ENCODE results near the gene ATAD5.
A peak's percentile ranks its signal among the peaks of the same experiment; 100 is the strongest.

Gene ATAD5

DNA sequence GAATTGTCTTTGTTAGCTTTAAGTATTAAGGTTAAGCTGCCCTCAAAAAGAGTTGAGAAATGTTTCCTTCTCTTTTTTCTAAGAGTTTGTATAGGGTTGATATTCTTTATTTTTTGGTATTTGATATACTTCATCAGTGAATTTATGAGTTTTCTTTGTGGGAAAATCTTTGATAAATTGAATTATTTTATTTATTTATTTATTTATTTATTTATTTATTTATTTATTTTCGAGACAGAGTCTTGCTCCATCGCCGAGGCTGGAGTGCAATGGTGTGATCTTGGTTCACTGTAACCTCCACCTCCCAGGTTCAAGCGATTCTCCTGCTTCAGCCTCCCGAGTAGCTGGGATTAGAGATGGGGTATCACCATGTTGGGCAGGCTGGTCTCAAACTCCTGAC is 54.4 kb downstream of the ATAD5 start (continued):
- no peak for TF ChIP-seq ZBTB20 (tag by site-specific recombination; IDR thresholded peaks at IDR 0.05)
- TF ChIP-seq, protein P1, sequence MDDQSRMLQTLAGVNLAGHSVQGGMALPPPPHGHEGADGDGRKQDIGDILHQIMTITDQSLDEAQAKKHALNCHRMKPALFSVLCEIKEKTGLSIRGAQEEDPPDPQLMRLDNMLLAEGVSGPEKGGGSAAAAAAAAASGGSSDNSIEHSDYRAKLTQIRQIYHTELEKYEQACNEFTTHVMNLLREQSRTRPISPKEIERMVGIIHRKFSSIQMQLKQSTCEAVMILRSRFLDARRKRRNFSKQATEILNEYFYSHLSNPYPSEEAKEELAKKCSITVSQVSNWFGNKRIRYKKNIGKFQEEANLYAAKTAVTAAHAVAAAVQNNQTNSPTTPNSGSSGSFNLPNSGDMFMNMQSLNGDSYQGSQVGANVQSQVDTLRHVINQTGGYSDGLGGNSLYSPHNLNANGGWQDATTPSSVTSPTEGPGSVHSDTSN (CRISPR knock-in tag; IDR thresholded peaks at IDR 0.05): no peak
- no peak for TF ChIP-seq ZNF214 (tag by site-specific recombination; IDR thresholded peaks at IDR 0.05; ENCODE audit: borderline replicate concordance)
- TF ChIP-seq ZNF354C (tag by site-specific recombination; IDR thresholded peaks at IDR 0.05; ENCODE audit: borderline replicate concordance, low read depth): no peak
- TF ChIP-seq SETDB1 (IDR thresholded peaks at IDR 0.05; ENCODE audit: insufficient read length, low read length): no peak
- TF ChIP-seq ZNF202 (tag by site-specific recombination; IDR thresholded peaks at IDR 0.05; ENCODE audit: borderline replicate concordance): no peak; the same call in 1 of the 2 replicates
- no peak for TF ChIP-seq KLF8 (tag by site-specific recombination; IDR thresholded peaks at IDR 0.05)
- TF ChIP-seq ZNF501 (tag by site-specific recombination; IDR thresholded peaks at IDR 0.05): no peak
- no peak for TF ChIP-seq ZNF514 (tag by site-specific recombination; IDR thresholded peaks at IDR 0.05)
- TF ChIP-seq ZFP3 (tag by site-specific recombination; IDR thresholded peaks at IDR 0.05; ENCODE audit: low read depth): no peak
- TF ChIP-seq ZNF596 (tag by site-specific recombination; IDR thresholded peaks at IDR 0.05): no peak
- TF ChIP-seq, protein P2, sequence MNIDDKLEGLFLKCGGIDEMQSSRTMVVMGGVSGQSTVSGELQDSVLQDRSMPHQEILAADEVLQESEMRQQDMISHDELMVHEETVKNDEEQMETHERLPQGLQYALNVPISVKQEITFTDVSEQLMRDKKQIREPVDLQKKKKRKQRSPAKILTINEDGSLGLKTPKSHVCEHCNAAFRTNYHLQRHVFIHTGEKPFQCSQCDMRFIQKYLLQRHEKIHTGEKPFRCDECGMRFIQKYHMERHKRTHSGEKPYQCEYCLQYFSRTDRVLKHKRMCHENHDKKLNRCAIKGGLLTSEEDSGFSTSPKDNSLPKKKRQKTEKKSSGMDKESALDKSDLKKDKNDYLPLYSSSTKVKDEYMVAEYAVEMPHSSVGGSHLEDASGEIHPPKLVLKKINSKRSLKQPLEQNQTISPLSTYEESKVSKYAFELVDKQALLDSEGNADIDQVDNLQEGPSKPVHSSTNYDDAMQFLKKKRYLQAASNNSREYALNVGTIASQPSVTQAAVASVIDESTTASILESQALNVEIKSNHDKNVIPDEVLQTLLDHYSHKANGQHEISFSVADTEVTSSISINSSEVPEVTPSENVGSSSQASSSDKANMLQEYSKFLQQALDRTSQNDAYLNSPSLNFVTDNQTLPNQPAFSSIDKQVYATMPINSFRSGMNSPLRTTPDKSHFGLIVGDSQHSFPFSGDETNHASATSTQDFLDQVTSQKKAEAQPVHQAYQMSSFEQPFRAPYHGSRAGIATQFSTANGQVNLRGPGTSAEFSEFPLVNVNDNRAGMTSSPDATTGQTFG (tag by site-specific recombination; IDR thresholded peaks at IDR 0.05; ENCODE audit: borderline replicate concordance): no peak
- TF ChIP-seq SP7 (tag by site-specific recombination; IDR thresholded peaks at IDR 0.05): no peak
- TF ChIP-seq ZNF473 (tag by site-specific recombination; IDR thresholded peaks at IDR 0.05): no peak
- no peak for TF ChIP-seq FEZF1 (tag by site-specific recombination; IDR thresholded peaks at IDR 0.05)
- no peak for TF ChIP-seq SCRT2 (tag by site-specific recombination; IDR thresholded peaks at IDR 0.05)
- peak; percentile 65 for TF ChIP-seq ZNF555 (tag by site-specific recombination; conservative IDR thresholded peaks at IDR 0.05)
- TF ChIP-seq KLF10 (tag by site-specific recombination; IDR thresholded peaks at IDR 0.05): no peak
- no peak for TF ChIP-seq ZNF16 (tag by site-specific recombination; IDR thresholded peaks at IDR 0.05; ENCODE audit: low read depth)
- no peak for TF ChIP-seq ZNF747 (tag by site-specific recombination; IDR thresholded peaks at IDR 0.05)
- TF ChIP-seq ZNF837 (tag by site-specific recombination; IDR thresholded peaks at IDR 0.05): no peak
- 0 out of 2 replicates have a peak, but pooled peaks have one; percentile 37 for TF ChIP-seq ZBTB8A (tag by site-specific recombination; IDR thresholded peaks at IDR 0.05)
- no peak for TF ChIP-seq ZNF37A (tag by site-specific recombination; IDR thresholded peaks at IDR 0.05)
- TF ChIP-seq ZNF404 (tag by site-specific recombination; IDR thresholded peaks at IDR 0.05): 0 out of 2 replicates have a peak, but pooled peaks have one; percentile 30
- no peak for TF ChIP-seq ZNF610 (tag by site-specific recombination; IDR thresholded peaks at IDR 0.05; ENCODE audit: borderline replicate concordance)
- no peak for TF ChIP-seq ZSCAN30 (tag by site-specific recombination; IDR thresholded peaks at IDR 0.05)
- no peak for TF ChIP-seq ZNF274 (IDR thresholded peaks at IDR 0.05; ENCODE audit: low read length)
- TF ChIP-seq ZNF274 (tag by site-specific recombination; IDR thresholded peaks at IDR 0.05; ENCODE audit: borderline replicate concordance): no peak
- TF ChIP-seq ZBTB1 (tag by site-specific recombination; IDR thresholded peaks at IDR 0.05): no peak
- TF ChIP-seq, protein P3, sequence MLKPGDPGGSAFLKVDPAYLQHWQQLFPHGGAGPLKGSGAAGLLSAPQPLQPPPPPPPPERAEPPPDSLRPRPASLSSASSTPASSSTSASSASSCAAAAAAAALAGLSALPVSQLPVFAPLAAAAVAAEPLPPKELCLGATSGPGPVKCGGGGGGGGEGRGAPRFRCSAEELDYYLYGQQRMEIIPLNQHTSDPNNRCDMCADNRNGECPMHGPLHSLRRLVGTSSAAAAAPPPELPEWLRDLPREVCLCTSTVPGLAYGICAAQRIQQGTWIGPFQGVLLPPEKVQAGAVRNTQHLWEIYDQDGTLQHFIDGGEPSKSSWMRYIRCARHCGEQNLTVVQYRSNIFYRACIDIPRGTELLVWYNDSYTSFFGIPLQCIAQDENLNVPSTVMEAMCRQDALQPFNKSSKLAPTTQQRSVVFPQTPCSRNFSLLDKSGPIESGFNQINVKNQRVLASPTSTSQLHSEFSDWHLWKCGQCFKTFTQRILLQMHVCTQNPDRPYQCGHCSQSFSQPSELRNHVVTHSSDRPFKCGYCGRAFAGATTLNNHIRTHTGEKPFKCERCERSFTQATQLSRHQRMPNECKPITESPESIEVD (tag by site-specific recombination; IDR thresholded peaks at IDR 0.05): no peak
- no peak for TF ChIP-seq ZNF530 (tag by site-specific recombination; IDR thresholded peaks at IDR 0.05; ENCODE audit: low read depth)
- TF ChIP-seq, protein P4, sequence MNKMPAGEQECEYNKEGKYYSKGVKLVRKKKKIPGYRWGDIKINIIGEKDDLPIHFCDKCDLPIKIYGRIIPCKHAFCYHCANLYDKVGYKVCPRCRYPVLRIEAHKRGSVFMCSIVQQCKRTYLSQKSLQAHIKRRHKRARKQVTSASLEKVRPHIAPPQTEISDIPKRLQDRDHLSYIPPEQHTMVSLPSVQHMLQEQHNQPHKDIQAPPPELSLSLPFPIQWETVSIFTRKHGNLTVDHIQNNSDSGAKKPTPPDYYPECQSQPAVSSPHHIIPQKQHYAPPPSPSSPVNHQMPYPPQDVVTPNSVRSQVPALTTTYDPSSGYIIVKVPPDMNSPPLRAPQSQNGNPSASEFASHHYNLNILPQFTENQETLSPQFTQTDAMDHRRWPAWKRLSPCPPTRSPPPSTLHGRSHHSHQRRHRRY (tag by site-specific recombination; IDR thresholded peaks at IDR 0.05): no peak
- TF ChIP-seq ZNF350 (tag by site-specific recombination; IDR thresholded peaks at IDR 0.05): no peak
- peak; percentile 36; the same call in 1 of the 2 replicates for TF ChIP-seq ZNF623 (tag by site-specific recombination; IDR thresholded peaks at IDR 0.05)
- TF ChIP-seq ZNF558 (tag by site-specific recombination; IDR thresholded peaks at IDR 0.05): 0 out of 2 replicates have a peak, but pooled peaks have one; percentile 16
- no peak for TF ChIP-seq MEIS1 (CRISPR knock-in tag; IDR thresholded peaks at IDR 0.05; ENCODE audit: borderline replicate concordance)
- no peak for TF ChIP-seq ZBTB21 (tag by site-specific recombination; IDR thresholded peaks at IDR 0.05)
